ENCODE results near the gene DEF6. TPM values are rescaled to one million over a fixed set of nuclear protein-coding genes. Genes with fewer than 3 reads are reported as not detected.

Gene DEF6
- total RNA-seq, 1 donor: 1.3 TPM

- peak within 1 kb of the TSS; percentile 78 for H3K4me3 ChIP-seq (ENCODE audit: low read depth, low read length)
- DNase-seq (ENCODE audit: low read depth): peak; percentile 96
- TF ChIP-seq CTCF (IDR thresholded peaks at IDR 0.05; ENCODE audit: insufficient read depth, low read depth, low read length): peak; percentile 99
Observed at GRCh38 chr6:35342258-35343091, 44.9 kb downstream of the DEF6 start, which contains the start of gene PPARD. Gene PPARD, plus strand, starts transcription at chr6:35342558. Its CDS starts 68,530 bp downstream, at chr6:35411088.

GRCh38 chr6:35343092-35343834 is 45.6 kb downstream of the DEF6 start:
- no peak for TF ChIP-seq CTCF (IDR thresholded peaks at IDR 0.05; ENCODE audit: insufficient read depth, low read depth, low read length)
- peak overlapping the region; percentile 78 for H3K4me3 ChIP-seq (ENCODE audit: low read depth, low read length)
- DNase-seq (ENCODE audit: low read depth): peak; percentile 72

- peak overlapping the region; percentile 78 for H3K4me3 ChIP-seq (ENCODE audit: low read depth, low read length)
- no peak for TF ChIP-seq CTCF (IDR thresholded peaks at IDR 0.05; ENCODE audit: insufficient read depth, low read depth, low read length)
- no peak for DNase-seq (ENCODE audit: low read depth)
Observed at GRCh38 chr6:35343835-35344550, 46.4 kb downstream of the DEF6 start.

- H3K4me3 ChIP-seq (ENCODE audit: low read depth, low read length): no peak overlapping the region
- no peak for TF ChIP-seq CTCF (IDR thresholded peaks at IDR 0.05; ENCODE audit: insufficient read depth, low read depth, low read length)
- no peak for DNase-seq (ENCODE audit: low read depth)
Observed at GRCh38 chr6:35351422-35351821, 53.8 kb downstream of the DEF6 start.

GRCh38 chr6:35352735-35353134 is 55.1 kb downstream of the DEF6 start:
- H3K4me3 ChIP-seq (ENCODE audit: low read depth, low read length): no peak overlapping the region
- no peak for TF ChIP-seq CTCF (IDR thresholded peaks at IDR 0.05; ENCODE audit: insufficient read depth, low read depth, low read length)
- DNase-seq (ENCODE audit: low read depth): no peak

- TF ChIP-seq CTCF (IDR thresholded peaks at IDR 0.05; ENCODE audit: insufficient read depth, low read depth, low read length): no peak
- peak; percentile 37 for DNase-seq (ENCODE audit: low read depth)
- no peak overlapping the region for H3K4me3 ChIP-seq (ENCODE audit: low read depth, low read length)
Observed at GRCh38 chr6:35354361-35355135, 56.9 kb downstream of the DEF6 start.
